Panc1 (cell line): ENCODE data around the gene GPR15. TPM values are rescaled to one million over a fixed set of nuclear protein-coding genes. Genes with fewer than 3 reads are reported as not detected.

Experiments
- ATAC-seq: fragments of 200-7000 bp; cut with Tn5 transposase; 2 replicates; pipeline ENCODE4 v1.9.1; 2020; ENCODE audit warnings: mild to moderate bottlenecking, moderate library complexity
- BruUV-seq: library from RNA; stranded (reverse); fragments of 400-500 nt; replicated peaks from 2 replicates; lab custom pipeline; 2021; lab: Mats Ljungman, UMichigan
- CTCF ChIA-PET: fragments of 300-600 bp; sonication (Branson Sonifier 250); formaldehyde crosslinking; loops from one replicate; lab custom pipeline; 2022; ENCODE audit warnings: antibody characterized with exemption; lab: Charles Lee
- POLR2A ChIA-PET: fragments of 300-600 bp; sonication (Branson Sonifier 250); formaldehyde crosslinking; loops from one replicate; lab custom pipeline; 2022; ENCODE audit warnings: antibody characterized with exemption; lab: Charles Lee
- DNase-seq: peaks from one replicate; pipeline ENCODE4 v3.0.0-alpha.2; 2010; ENCODE audit warnings: low read depth, low spot score
- H3K27ac ChIP-seq: 2 replicates; pipeline ENCODE4 v1.5.1; 2011; ENCODE audit warnings: mild to moderate bottlenecking, low read length, inconsistent platforms
- H3K27me3 ChIP-seq: fragments of 200-500 bp; sonication (Bioruptor generic); 2 replicates; pipeline ENCODE4 v1.6.0; 2014; ENCODE audit warnings: low read length, inconsistent platforms; ENCODE audit not compliant: control insufficient read depth, insufficient read depth
- H3K36me3 ChIP-seq: fragments of 200-500 bp; sonication (Bioruptor generic); 2 replicates; pipeline ENCODE4 v1.5.1; 2014; ENCODE audit warnings: inconsistent platforms, mild to moderate bottlenecking, low read length, moderate library complexity; ENCODE audit not compliant: control insufficient read depth, insufficient read depth
- H3K4me1 ChIP-seq: 2 replicates; pipeline ENCODE4 v1.5.1; 2011; ENCODE audit warnings: inconsistent platforms, mild to moderate bottlenecking, low read length, moderate library complexity; ENCODE audit not compliant: control insufficient read depth, insufficient read depth
- H3K4me3 ChIP-seq, 2 experiments: 2 replicates each; pipeline ENCODE4 v1.5.1; 2011 to 2012; ENCODE audit warnings: low read depth in 2 of 2, low read length in 2 of 2, mild to moderate bottlenecking in 2 of 2, inconsistent platforms in 1 of 2, moderate library complexity in 1 of 2
- H3K9me3 ChIP-seq: fragments of 200-500 bp; sonication (Bioruptor generic); 2 replicates; pipeline ENCODE4 v1.5.1; 2014; ENCODE audit warnings: low read depth, mild to moderate bottlenecking, inconsistent platforms, low read length, moderate library complexity; ENCODE audit not compliant: control insufficient read depth, insufficient read depth
- CTCF ChIP-seq: fragments of 450-650 bp; IDR thresholded peaks from 2 replicates; pipeline ENCODE4 v1.5.1; 2017; ENCODE audit warnings: mild to moderate bottlenecking
- POLR2AphosphoS5 ChIP-seq: IDR thresholded peaks from 2 replicates; pipeline ENCODE4 v1.6.1; 2012; ENCODE audit warnings: mild to moderate bottlenecking, low read depth, low read length, moderate library complexity
- SIN3A ChIP-seq: IDR thresholded peaks from 2 replicates; pipeline ENCODE4 v1.6.1; 2012; ENCODE audit warnings: low read depth, mild to moderate bottlenecking, low read length, moderate library complexity, borderline replicate concordance; ENCODE audit not compliant: insufficient read depth
- TCF7L2 ChIP-seq: IDR thresholded peaks from 2 replicates; pipeline ENCODE4 v1.6.1; 2011; ENCODE audit warnings: mild to moderate bottlenecking, low read depth, low read length, inconsistent platforms
- in situ Hi-C: cut with HindIII; loops from 2 replicates; pipeline ENCODE4 v1.10.0; 2016; ENCODE audit warnings: low sequenced_read_pairs, low pct_unique_long_range_greater_than_20kb
- intact Hi-C: fragments of 100-400 bp; cut with micrococcal nuclease; formaldehyde crosslinking; loops from one replicate; pipeline ENCODE4 v1.10.0; 2022; ENCODE audit not compliant: unreplicated experiment
- total RNA-seq: library from RNA; stranded (reverse); gene quantifications from one replicate; pipeline ENCODE4 v1.2.1, GENCODE V29; 2021; ENCODE audit not compliant: unreplicated experiment
- TF ChIP-seq, protein P1 (sequence below), 2 experiments: IDR thresholded peaks; 2 replicates each; pipeline ENCODE4 v1.6.1; 2011 to 2012; ENCODE audit warnings: low read depth in 2 of 2, control low read depth in 1 of 2, low read length in 1 of 2, mild to moderate bottlenecking in 1 of 2, moderate library complexity in 1 of 2; ENCODE audit not compliant: insufficient read depth in 1 of 2

The GPR15 gene
- total RNA-seq, 1 experiment from 2014 or later, result not detected

DNA sequence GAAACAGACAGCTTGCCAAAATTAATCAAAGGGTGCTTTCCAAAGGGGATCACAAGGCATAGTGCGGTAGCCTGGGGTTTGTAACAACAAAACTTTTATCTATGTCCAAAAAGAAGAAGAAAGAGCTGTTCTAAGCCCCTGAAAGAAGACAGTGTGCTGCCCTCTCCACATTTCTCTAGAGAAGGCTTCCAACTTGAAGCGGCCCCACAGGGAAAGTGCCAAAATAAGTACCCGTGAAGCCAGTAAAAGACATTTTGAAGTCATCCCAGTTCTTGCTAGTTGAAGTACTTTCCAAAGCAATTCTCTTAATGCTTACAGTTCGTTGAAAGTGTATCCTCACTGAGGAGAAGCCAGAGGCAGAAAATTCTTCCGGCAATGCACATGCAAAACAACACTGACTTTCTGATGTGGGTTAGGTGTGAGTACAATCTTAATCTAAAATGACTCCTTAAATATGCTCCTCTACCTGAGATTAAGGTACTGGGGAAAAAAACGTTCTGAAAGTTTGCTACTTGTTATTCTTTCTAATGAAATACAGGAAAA is 21.3 kb downstream of the GPR15 start:
- in situ Hi-C loops (no loop called here), intact Hi-C loops (no loop called here)
- Histone ChIP-seq H3K27me3 (peaks cover 22% of the 10 kb centered on the region), H3K4me3 (no peak overlapping the region), H3K36me3 (no peaks in the 10 kb centered on the region), H3K27ac (no peak overlapping the region), H3K9me3 (no peaks in the 10 kb centered on the region), H3K4me1 (no peaks in the 10 kb centered on the region)
- no peak for DNase-seq
- ChIA-PET POLR2A (no interaction called here), CTCF (no interaction called here)
- TF ChIP-seq TCF7L2 (no peak), POLR2AphosphoS5 (no peak), SIN3A (no peak), CTCF (no peak)
- TF ChIP-seq, protein P1, sequence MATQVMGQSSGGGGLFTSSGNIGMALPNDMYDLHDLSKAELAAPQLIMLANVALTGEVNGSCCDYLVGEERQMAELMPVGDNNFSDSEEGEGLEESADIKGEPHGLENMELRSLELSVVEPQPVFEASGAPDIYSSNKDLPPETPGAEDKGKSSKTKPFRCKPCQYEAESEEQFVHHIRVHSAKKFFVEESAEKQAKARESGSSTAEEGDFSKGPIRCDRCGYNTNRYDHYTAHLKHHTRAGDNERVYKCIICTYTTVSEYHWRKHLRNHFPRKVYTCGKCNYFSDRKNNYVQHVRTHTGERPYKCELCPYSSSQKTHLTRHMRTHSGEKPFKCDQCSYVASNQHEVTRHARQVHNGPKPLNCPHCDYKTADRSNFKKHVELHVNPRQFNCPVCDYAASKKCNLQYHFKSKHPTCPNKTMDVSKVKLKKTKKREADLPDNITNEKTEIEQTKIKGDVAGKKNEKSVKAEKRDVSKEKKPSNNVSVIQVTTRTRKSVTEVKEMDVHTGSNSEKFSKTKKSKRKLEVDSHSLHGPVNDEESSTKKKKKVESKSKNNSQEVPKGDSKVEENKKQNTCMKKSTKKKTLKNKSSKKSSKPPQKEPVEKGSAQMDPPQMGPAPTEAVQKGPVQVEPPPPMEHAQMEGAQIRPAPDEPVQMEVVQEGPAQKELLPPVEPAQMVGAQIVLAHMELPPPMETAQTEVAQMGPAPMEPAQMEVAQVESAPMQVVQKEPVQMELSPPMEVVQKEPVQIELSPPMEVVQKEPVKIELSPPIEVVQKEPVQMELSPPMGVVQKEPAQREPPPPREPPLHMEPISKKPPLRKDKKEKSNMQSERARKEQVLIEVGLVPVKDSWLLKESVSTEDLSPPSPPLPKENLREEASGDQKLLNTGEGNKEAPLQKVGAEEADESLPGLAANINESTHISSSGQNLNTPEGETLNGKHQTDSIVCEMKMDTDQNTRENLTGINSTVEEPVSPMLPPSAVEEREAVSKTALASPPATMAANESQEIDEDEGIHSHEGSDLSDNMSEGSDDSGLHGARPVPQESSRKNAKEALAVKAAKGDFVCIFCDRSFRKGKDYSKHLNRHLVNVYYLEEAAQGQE (IDR thresholded peaks at IDR 0.05; ENCODE audit: insufficient read depth in 1 of 2, low read depth in 2 of 2, low read length in 1 of 2), result no peak
- BruUV-seq, result no TSS peak
- no peak for ATAC-seq

GRCh38 chr3:98553753-98554152 is 22.0 kb downstream of the GPR15 start:
- intact Hi-C loops, result no loop called here
- BruUV-seq, result no TSS peak
- ChIA-PET CTCF (no interaction called here), POLR2A (no interaction called here)
- no peaks in the 10 kb centered on the region for H3K36me3 ChIP-seq
- TF ChIP-seq POLR2AphosphoS5 (no peak), TCF7L2 (no peak), CTCF (no peak), SIN3A (no peak)
- TF ChIP-seq, protein P1 (IDR thresholded peaks at IDR 0.05; ENCODE audit: insufficient read depth in 1 of 2, low read depth in 2 of 2, low read length in 1 of 2), result no peak
- no peaks in the 10 kb centered on the region for H3K9me3 ChIP-seq
- DNase-seq (no peak), ATAC-seq (no peak)
- peaks cover 20% of the 10 kb centered on the region; the same call in 1 of the 2 replicates for H3K27me3 ChIP-seq
- no peaks in the 10 kb centered on the region for H3K4me1 ChIP-seq
- H3K4me3 ChIP-seq, result no peak overlapping the region
- no peak overlapping the region for H3K27ac ChIP-seq
- in situ Hi-C loops, result no loop called here
